ENCODE results near the gene TTN. TPM values are rescaled to one million over a fixed set of nuclear protein-coding genes. Genes with fewer than 3 reads are reported as not detected.

Gene TTN
- total and polyA plus RNA-seq, 2 of the 4 experiments (the other 2 are of a cell fraction), result 0.02 to 0.18 TPM

- no CpG with 5 or more reads among the region's 4 CpGs for WGBS, 2 experiments (ENCODE audit: extremely low coverage in 2 of 2, insufficient read length in 1 of 2)
- H3K36me3 ChIP-seq (ENCODE audit: control insufficient read depth, insufficient read depth, low read length), result no peaks in the 10 kb centered on the region; the same call in 1 of the 2 replicates
- H3K4me2 ChIP-seq (ENCODE audit: low read depth, low read length), result no peak overlapping the region
- DNase-seq, result no peak
- H3K56ac ChIP-seq (ENCODE audit: extremely low read depth, insufficient read depth, low read length), result no peak overlapping the region
- no TSS peak for BruUV-seq (replicated peaks)
- no peak overlapping the region for H2BK20ac ChIP-seq (ENCODE audit: low read depth, low read length)
- H3K18ac ChIP-seq (ENCODE audit: low read depth, low read length), result no peak overlapping the region
- ChIA-PET POLR2A (ENCODE audit: unreplicated experiment) (no interaction called here), CTCF (no interaction called here)
- TF ChIP-seq BHLHE40 (IDR thresholded peaks at IDR 0.05; ENCODE audit: low read depth, low read length) (no peak), RAD21 (IDR thresholded peaks at IDR 0.05; ENCODE audit: low read length) (no peak), POLR2A (IDR thresholded peaks at IDR 0.05; ENCODE audit: low read depth, low read length) (no peak), MAFK (IDR thresholded peaks at IDR 0.05; ENCODE audit: low read depth, low read length) (no peak), ELK1 (IDR thresholded peaks at IDR 0.05; ENCODE audit: borderline replicate concordance, low read depth, low read length) (no peak), CHD1 (IDR thresholded peaks at IDR 0.05; ENCODE audit: low read depth, low read length) (no peak)
- no peak overlapping the region for H3K27ac ChIP-seq (ENCODE audit: insufficient read depth, low read length)
- H2BK120ac ChIP-seq (ENCODE audit: low read depth, low read length), result no peak overlapping the region
- no peak overlapping the region for H4K8ac ChIP-seq (ENCODE audit: low read depth in 2 of 2, low read length in 2 of 2)
- no peak overlapping the region for H3K4me3 ChIP-seq (ENCODE audit: insufficient read depth, low read depth, low read length)
- no peak overlapping the region for H2BK15ac ChIP-seq (ENCODE audit: low read depth, low read length)
- H3K4ac ChIP-seq (ENCODE audit: low read depth, low read length), result no peak overlapping the region
- H2AFZ ChIP-seq (replicated peaks; ENCODE audit: low read length, poor library complexity), result no peak overlapping the region
- no peaks in the 10 kb centered on the region for H3K4me1 ChIP-seq (ENCODE audit: control insufficient read depth, insufficient read depth, low read length)
- in situ Hi-C loops (cut with MboI; ENCODE audit: low sequenced_read_pairs), result no loop called here
- dilution Hi-C loops (cut with HindIII; ENCODE audit: low sequenced_read_pairs, unreplicated experiment), result no loop called here
- H3K27me3 ChIP-seq (ENCODE audit: control insufficient read depth, insufficient read depth, low read length), result no peaks in the 10 kb centered on the region
- H3K14ac ChIP-seq (replicated peaks; ENCODE audit: low read depth, low read length), result no peak overlapping the region
- no peak overlapping the region for H2BK5ac ChIP-seq (ENCODE audit: low read depth, low read length, poor library complexity, severe bottlenecking)
- H3K9me1 ChIP-seq (ENCODE audit: insufficient read depth, low read length), result no peaks in the 10 kb centered on the region
- no peaks in the 10 kb centered on the region for H3K9me3 ChIP-seq (ENCODE audit: control insufficient read depth, insufficient read depth, low read length)
- no peak for ATAC-seq (ENCODE audit: low read depth)
- intact Hi-C loops (cut with micrococcal nuclease), result no loop called here
- H3K9ac ChIP-seq (ENCODE audit: low read depth, low read length), result no peak overlapping the region
- H2AK5ac ChIP-seq (ENCODE audit: low read depth, low read length), result no peak overlapping the region
- H3K23ac ChIP-seq (ENCODE audit: low read depth, low read length), result no peak overlapping the region
- no peak overlapping the region for H4K5ac ChIP-seq (ENCODE audit: low read depth, low read length)
- H3K79me1 ChIP-seq (ENCODE audit: low read depth in 1 of 2, low read length in 2 of 2), result no peaks in the 10 kb centered on the region
- H4K91ac ChIP-seq (ENCODE audit: insufficient read depth, low read depth, low read length), result no peak overlapping the region
- H4K20me1 ChIP-seq (ENCODE audit: insufficient read depth, low read length), result no peaks in the 10 kb centered on the region
- no peak overlapping the region for H2AK9ac ChIP-seq (replicated peaks; ENCODE audit: low read depth, low read length, poor library complexity)
Observed at GRCh38 chr2:178568227-178568626, 239.0 kb downstream of the TTN start.

Data from IMR-90 (cell line).